ENCODE data around the gene CCBE1.
A peak's percentile ranks its signal among the peaks of the same experiment; 100 is the strongest.
"Not testable (repeated sequence)": the region's sequence is repeated elsewhere in the genome, so short reads cannot be mapped to it uniquely, and the experiment has no call there.

Gene CCBE1

GRCh38 chr18:59715445-59715844, 18.2 kb upstream of the CCBE1 start:
- DNase-seq (ENCODE audit: low read depth) = peak; percentile 50

DNA sequence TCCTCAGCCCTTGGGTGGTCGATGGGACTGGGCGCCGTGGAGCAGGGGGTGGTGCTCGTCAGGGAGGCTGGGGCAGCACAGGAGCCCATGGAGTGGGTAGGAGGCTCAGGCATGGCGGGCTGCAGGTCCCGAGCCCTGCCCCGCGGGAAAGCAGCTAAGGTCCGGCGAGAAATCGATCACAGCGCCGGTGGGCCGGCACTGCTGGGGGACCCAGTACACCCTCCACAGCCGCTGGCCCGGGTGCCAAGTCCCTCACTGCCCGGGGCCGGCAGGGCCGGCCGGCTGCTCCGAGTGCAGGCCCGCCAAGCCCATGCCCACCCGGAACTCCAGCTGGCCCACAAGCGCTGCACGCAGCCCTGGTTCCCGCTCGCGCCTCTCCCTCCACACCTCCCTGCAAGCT, 16.9 kb upstream of the CCBE1 start:
- not testable (repeated sequence) for DNase-seq (ENCODE audit: low read depth)

DNA sequence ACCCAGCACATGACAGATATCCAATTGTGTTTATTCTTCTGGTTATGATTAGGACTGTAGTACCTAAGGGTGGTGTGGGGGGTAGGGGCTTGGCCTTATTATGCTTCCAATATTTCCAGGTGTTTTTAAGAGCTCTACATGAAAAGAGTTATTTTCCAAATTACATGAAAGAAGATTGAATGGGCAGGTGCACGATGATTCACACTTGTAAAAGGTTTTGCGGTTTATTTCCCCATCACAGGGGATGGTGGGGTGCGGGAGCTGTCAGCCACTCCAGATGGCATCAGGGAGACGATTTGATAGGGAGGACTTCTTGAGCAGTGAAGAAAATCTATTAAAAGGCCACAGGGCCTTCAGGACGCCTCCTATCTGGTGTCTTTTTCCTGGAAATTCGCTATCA, 15.1 kb upstream of the CCBE1 start:
- DNase-seq (ENCODE audit: low read depth) = no peak

GRCh38 chr18:59708988-59709387, 11.8 kb upstream of the CCBE1 start:
- DNase-seq (ENCODE audit: low read depth) = no peak

DNA sequence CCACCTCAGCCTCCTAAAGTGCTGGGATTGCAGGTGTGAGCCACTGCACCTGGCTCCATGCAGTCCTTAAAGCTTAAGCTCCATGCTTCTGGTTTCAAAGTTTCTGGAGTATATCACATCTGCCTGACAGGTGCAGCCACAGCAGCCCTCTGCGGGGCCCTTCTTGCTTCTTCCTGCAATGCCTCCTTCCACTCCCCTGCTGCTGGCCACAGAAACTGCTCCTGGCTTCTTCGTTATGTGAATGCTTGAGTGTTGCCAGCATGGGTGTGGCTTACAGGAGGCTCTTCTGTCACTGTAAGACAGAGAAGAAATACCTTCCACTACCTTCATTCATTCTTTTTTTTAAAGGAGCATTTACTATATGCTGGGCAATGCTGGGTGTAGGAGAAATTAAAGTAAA, 10.1 kb upstream of the CCBE1 start:
- DNase-seq (ENCODE audit: low read depth) = no peak

GRCh38 chr18:59706499-59706898, 9.3 kb upstream of the CCBE1 start:
- DNase-seq (ENCODE audit: low read depth) = no peak

DNA sequence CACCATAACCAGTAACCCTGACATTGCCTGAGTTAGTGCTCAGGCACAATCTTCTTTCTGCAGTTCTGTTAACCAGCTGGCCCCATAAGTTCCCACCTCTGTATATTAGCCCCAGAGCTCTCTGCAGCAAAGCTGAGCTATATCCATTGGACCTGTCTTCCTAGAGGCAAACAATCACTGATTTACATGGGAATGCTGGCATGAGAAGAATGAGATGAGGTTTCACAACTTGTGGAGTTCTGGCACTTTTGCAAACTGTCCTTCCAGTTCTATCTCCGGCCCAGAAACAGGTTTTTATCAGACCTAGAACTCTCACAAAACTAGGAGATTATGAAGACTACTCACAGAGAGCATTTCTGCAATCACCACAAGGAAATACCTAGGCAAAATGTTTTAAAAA, 7.9 kb upstream of the CCBE1 start:
- peak; percentile 89 for DNase-seq (ENCODE audit: low read depth)

DNA sequence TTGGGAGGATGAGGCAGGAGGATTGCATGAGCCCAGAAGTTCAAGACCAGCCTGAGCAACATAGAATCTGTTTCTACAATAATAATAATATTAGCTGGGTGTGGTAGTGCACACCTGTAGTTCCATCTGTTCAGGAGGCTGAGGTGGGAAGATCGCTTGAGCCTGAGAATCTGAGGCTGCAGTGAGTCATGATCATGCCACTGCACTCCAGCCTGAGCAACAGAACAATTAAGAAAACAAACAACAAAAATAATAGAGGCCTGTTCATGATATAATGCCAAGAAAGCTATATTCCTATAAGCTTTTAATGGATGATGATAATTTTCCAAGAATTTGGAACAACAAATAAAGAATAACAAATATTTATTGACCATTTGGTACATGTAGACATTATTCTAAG, 6.9 kb upstream of the CCBE1 start:
- DNase-seq (ENCODE audit: low read depth) = no peak

GRCh38 chr18:59701272-59701671, 4.0 kb upstream of the CCBE1 start:
- DNase-seq (ENCODE audit: low read depth) = no peak

GRCh38 chr18:59700535-59700967, 3.3 kb upstream of the CCBE1 start:
- no peak for DNase-seq (ENCODE audit: low read depth)

DNA sequence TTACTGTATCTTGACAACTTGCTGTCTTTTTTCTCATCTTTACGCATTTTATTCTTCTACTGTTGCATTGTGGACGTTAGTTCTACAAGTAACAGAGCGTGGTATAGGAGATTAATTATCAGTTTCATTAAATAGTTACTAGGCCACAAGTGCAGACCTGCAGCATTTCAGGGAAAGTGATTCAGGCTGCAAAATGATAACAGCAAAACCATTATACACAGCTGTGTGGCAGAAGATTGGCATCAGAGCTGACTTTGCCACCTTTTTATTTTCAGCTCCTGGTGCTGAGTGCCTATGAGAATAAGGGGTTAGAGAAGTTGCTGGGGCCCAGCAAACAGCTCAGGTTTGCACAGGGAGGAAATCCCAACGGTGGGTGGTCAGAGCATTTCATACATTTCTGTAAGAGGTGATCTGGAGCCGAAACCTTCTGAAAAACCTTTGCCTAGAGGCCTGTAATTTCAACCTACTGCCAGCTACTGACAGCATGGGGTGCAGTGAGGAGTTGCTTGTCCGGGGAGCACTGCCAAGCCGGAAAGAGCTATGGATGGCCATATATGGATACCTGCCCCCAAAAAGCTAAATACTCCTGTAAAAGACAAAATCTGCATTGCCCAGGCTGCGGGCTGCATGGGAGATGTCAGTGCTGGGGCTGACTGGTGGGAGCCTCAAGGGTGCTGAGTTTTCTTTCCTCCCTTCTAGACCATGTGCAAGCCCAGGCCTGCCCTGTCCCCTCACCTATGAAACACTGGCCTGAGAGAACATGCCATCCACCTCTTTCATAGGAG, 2.7 kb upstream of the CCBE1 start:
- DNase-seq (ENCODE audit: low read depth) = peak; percentile 41

DNA sequence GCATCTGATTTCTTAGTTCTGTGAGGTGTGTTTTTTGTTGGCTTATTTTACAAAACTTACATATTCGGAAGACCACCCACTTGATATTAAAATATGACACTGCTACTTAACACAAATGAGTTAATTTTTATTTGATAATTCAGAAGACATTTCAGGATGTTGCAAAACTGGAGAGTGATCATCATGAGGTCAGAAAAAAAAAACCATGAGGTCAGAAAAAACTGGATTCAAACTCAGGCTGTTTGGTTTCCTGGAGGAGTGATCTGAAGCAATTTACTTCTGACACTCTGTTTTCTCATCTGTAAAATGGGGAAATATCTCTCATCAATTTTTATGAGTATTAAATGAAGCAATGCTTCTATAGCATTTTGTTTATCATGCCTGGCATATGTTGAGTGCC, 1.8 kb upstream of the CCBE1 start:
- DNase-seq (ENCODE audit: low read depth) = no peak

DNA sequence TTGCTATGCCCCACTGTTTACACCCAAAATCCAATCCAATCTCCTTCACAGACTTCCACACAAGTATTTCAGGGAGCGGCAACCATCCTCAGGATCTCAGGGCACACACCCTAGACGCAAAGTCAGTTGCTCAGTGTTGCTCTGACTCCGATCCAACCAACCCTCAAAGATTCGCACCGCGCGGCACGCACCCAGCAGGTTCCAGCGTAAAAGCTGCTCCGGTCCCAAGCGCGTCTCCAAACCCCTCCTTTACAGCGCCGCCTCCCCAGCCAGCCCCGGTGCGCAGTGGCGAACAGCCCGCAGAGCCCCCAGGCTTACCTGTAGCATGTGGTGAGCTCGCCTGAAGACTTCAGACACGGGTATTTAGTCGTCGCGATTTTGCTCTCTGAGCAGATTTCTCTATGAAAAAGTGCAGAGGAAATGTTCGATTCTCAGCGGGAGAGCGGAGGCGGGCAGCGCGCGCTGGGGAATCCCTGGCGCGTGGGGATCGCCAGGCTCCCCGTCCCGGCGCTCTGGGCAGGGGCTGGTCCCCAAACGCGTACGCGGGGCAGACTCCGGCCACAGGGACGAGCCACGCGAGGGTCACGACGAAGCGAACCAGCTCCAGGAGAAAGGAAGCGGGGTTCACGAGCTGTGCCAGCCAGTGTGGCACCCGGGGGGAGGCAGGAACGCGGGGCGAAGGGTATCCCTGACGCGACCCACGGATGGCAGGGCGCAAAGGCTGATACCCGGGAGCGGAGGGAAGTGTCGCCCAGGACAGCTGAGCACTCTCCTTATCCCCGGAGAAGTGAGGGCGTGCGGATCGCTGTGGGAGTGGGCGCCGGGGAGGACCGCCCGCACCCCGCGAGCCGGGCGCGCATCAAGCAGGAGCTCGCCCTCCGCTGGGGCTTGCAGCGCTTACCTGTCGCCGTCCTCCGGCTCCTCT, 650 bp downstream of the CCBE1 start:
- DNase-seq (ENCODE audit: low read depth) = peak; percentile 38

DNA sequence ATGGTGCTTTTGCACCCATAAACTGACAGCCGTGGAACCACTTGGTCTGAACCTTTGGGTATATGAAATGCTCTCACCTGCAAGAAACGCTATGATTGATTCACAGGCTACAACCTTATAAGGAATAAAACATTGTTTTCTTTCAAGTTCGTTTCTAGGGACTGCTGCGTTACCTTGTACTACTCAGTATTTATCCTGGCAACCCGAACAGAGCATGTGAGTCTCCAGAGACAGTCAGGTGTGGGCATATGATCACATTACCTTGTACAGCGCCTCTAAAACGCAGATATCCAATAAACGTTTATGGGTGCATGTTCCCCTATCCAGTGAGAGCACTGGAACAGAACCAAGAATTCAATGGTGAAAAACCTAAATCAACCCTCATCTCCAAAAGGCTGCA, 1.7 kb downstream of the CCBE1 start:
- DNase-seq (ENCODE audit: low read depth) = no peak

DNA sequence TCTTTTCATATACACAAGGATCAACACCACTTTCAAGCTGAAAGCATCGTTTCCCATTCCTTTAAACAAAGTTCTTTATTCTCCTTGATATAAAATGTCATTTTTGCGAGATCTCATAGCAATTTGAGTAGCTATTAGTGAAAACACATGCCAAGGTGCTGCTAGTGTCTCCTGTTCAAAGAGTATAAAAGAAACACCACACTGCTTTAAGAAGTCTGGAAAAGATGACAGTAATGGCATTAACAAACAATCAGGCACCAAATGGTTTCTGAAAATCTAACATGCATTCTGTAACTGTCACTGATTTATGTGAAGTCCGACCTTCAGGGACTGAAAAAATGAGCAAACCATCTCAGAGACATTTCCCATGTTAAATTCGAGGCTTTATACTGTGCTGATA, 2.4 kb downstream of the CCBE1 start:
- no peak for DNase-seq (ENCODE audit: low read depth)

DNA sequence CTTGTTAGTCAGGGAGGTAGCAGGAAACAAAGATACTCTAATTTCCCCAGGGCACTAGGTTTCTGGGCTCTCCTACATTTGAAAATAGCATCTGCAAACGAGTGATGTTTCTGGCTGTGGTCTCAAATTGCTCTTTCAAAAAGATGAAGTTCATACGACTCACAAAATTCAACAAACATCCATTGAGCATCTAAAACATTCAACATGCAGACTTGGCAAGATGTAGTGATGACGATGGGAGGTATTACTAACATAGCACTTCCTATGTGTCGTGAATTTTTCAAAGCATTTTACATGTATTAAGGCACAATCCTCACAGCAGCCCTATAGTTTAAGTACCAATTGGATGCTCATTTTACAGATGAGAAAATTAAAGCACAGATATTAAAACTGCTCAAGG, 5.2 kb downstream of the CCBE1 start:
- DNase-seq (ENCODE audit: low read depth) = no peak

- DNase-seq (ENCODE audit: low read depth) = peak; percentile 51
Observed at GRCh38 chr18:59690996-59691395, 6.2 kb downstream of the CCBE1 start.

DNA sequence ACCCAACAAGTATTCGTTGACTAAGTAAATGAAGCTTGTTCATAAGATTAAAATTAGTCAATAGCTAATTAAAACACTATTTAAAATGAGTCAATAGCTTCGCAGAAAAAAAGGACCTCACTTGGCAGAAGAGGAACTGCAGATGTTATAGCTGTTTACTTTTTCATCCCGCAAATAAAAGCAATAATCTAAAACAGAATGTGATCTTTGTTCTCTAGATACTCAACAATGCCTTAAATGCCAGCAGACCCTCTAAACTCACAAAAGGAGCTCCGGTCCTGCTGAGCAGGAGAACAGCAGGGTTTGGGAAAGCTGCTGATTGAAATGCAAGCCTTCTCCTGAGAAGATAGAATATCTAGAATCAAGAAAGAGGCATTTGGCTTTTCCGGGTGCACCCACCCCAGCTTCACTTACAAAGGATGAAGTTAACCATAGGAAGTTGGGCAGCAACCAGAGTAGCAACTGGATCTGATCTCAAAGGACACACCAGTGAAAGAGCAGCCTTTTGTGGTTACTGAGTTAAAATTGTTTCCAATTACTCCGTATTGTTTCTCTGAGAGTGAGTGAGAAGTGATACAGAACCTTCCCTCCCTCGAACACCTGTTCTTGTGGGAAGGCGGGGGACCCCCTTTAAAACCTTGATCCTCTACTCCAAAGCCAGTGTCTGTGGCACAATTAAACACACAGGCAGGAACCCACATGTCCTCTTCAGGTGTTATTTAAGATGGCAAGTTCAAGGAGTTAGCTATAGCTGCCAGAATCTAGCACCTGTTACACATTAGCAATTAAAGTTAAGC, 6.8 kb downstream of the CCBE1 start:
- DNase-seq (ENCODE audit: low read depth) = no peak

- DNase-seq (ENCODE audit: low read depth) = no peak
Observed at GRCh38 chr18:59689756-59690155, 7.5 kb downstream of the CCBE1 start.

- no peak for DNase-seq (ENCODE audit: low read depth)
Observed at GRCh38 chr18:59686260-59686659, 11.0 kb downstream of the CCBE1 start.

GRCh38 chr18:59685501-59685900, 11.7 kb downstream of the CCBE1 start:
- no peak for DNase-seq (ENCODE audit: low read depth)

GRCh38 chr18:59684777-59685176, 12.4 kb downstream of the CCBE1 start:
- DNase-seq (ENCODE audit: low read depth) = no peak
